ENCODE measurements around the gene MYO10. TPM values are rescaled to one million over a fixed set of nuclear protein-coding genes. Genes with fewer than 3 reads are reported as not detected.
"Not testable (repeated sequence)": the region's sequence is repeated elsewhere in the genome, so short reads cannot be mapped to it uniquely, and the experiment has no call there.

The MYO10 gene
- total RNA-seq, 1 experiment from 2014 or later: 30.2 TPM

DNA sequence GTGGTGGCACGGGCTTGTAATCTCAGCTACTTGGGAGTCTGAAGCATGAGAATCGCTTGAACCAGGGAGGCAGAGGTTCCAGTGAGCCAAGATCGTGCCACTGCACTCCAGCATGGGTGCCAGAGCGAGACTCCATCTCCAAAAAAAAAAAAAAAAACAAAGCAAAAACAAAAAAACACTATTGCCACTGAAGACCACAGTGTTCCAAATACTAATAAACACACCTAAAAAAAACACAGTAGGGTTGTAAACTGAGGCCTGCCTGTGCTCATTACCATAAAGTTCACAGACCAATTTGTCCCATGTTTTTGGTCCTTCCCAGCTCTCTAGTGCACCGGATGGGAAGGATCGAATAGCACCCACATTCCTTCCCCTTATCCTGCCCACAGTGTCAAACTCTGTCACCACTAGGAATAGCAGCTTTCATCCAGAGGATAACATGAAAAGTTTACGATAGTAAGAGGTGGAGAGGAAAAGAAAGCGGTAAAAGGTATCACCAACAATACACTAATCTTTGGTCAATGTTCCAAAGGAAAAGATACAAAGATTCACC lies 49.2 kb downstream of the MYO10 start:
- no peak for DNase-seq (ENCODE audit: low read depth)

DNA sequence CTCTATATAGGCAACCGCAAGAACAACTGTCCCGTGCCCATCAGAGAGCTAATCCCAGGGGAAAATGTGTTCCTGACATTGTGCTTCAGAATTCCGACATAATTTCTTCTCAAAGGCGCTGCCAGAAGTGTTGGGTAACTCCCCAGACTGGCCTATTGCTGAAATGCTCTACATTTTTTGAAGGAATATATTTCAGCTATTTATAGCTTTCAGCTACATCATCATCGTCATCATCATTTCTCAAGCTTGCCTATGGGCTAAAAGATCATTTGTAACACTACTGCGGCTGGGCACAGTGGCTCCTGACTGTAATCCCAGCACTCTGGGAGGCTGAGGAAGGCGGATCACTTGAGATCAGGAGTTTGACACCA lies 49.7 kb downstream of the MYO10 start:
- no peak for DNase-seq (ENCODE audit: low read depth)

DNA sequence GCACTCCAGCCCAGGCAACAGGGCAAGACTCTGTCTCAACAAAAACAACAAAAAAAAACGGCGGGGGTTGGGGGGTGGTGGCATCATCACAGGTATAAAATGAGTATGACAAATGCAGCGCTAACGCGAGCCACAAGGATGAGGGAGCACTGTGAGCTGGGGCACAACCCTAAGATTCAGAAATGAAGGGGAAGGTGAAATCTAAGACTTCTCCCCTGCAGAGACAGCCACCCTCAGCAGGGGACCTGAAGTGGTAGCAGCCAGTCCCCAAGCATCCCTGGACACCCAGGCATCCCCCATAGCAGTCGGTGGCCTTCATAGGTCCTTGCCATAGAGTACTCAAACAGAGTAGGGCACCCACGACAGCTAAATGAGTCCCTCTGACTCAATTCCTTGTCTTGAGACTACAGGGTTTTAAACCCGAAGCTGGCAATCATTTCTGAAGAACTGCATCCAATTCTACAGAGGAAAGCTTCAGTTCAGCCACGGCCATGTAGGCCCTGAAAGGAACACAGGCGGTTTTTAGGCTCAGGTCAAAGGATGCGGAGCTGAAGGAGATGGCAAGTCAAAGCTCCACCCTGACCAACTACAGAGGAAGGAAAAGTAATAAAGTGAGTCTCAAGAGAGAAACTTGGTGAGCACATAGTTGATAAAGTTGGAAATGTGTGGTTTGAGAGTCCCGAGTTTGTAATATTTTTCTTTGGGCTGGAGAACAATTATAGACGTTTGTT lies 50.3 kb downstream of the MYO10 start:
- no peak for DNase-seq (ENCODE audit: low read depth)

DNA sequence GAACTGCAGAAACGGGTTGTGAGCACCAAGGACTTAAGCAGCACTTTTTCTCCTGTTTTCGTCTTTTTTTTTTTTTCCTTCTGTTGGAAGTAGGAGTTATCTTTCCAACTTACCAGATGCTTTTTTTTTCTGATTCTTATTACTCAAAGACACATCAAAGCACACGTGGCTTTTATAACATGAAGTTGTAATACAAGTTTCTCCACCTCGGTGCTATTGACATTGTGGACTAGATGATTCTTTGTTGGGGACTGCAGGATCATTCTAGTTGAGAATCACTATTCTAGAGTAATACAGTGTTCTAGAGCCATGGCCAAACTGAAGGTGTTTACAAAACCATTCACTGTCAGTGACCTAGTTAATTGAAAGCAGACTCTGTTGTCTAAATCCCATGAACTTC lies 51.5 kb downstream of the MYO10 start:
- DNase-seq (ENCODE audit: low read depth): no peak

DNA sequence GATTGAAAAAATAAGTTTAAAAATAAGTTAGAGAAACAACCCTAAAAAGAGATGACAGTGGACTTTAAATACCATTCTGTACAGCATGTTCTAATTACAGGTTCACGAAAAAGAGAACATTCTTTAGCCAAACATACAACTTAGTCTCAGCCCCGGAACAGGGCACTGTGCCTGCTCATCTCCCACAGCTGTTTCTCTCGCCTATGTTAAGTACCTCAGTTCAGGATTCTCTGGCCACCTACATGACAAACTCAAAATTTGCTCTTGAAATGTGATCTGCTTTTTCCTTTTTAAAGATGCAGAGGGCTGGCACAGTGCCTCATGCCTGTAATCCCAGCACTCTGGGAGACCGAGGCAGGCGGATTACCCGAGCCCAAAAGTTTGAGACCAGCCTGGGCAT lies 52.3 kb downstream of the MYO10 start:
- no peak for DNase-seq (ENCODE audit: low read depth)

DNA sequence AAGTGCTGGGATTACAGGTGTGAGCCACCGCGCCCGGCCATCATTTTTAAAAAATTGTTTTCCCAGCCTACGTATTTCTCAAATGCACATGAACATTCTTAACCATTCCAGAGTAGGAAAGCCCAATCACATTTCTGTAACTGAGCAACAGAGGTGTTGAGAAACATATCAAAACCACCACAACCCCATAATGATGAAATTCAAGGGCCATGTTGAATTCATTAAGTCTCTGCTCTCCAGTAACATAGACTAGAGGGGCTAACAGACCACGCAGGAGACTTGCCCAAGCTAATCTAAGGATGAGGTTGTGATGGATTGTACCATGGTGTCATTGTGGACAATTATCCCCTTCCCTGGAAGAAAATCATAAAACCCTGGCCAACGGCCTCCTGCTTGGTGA lies 52.9 kb downstream of the MYO10 start:
- no peak for DNase-seq (ENCODE audit: low read depth)

DNA sequence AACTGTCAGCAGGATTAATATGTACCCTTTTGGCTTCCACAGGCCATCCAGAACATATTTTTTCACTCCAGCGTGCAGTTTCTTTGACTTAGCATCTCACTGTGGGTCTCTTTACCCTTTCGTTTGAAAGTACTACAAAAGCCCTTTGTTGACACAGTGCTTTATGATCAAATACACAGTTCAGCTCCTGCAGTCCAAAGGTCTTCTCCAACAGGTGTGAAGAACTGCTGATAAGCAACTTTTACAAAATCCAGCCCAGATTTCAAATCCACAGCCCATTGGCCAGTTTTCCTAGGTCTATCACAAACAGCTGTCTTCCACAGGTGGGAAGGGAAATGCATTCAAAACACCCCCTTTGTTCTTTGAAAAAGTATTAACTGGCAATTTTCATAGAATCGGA lies 54.8 kb downstream of the MYO10 start:
- DNase-seq (ENCODE audit: low read depth): no peak

DNA sequence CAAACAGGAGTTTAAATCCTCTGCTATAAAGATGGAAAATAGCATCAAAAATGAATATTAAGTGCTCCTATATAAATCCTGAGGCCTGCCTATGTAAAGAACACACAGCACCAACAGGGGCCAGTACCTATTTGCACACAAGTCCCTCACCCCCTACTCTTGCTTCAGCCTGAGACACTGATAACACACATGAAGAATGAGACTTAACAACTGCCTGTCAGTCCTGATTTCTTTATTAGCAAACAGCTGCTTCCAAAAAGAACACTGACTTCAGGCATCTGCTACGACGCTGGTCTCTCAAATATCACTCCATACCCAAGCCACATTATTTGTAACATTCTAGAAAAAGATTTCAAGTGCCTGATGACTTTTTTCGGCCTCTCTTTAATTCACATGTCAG lies 55.5 kb downstream of the MYO10 start:
- no peak for DNase-seq (ENCODE audit: low read depth)

DNA sequence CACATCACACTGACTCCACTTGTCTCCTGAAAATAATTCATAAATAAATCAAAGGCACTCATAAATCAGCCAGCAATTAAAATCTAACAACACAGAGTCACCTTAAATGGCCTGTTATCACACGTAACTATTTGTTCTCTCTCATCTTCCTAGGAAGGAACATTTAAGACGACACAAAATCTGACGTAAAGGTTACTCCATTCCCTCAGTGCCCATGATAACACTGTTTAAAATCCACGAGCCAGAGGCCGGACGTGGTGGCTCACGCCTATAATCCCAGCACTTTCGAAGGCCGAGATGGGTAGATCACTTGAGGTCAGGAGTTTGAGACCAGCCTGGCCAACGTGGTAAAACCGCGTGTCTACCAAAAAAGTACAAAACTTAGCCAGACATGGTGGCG lies 56.4 kb downstream of the MYO10 start:
- DNase-seq (ENCODE audit: low read depth): no peak

DNA sequence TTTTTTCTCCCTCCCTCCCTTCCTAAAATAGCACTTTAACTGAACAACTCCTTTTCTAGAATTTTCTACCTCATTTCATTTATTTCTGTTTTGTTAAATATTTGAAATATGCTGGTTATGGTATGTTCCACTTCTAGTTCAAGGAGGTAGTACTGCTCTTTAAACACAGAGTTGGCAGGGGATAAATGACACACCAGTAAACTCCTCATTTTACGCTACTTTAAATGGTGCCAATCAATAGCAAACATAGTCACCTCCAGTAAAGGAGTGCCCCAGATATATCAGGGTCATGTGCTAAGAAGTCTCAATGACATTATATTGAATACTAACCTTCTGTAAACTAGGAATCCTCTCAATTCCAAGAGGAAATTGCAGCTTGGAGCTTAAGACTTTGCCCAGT lies 56.9 kb downstream of the MYO10 start:
- DNase-seq (ENCODE audit: low read depth): no peak

DNA sequence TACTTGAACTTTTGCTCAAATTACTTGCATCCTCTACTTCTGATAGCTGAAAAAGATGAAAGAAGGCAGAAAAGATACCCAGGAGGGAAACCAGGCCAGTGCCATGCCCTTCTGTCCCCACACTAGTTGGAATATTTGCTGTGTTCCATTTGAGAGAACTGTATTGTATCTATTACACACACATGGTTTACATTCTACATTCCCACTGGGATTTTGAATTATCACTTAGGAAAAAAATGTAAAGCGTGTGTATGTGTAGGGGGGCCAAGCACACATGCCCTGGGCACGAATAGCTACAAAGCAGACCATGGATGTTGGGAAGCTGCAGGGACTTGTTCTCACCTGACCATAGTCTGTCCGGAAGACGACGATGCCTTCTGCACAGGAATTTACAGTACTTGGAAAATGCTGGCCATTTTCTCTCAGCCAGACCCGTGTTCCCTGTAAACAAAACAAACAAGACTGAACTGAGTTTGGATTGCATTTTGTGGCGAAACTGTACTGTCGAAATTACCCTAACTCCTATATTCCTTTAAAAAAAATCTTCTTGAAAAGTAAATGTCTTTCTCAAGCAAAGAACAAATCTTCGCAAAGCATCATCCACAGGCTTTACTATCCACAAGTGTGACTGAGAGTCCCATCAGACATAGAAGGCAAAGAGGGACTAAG lies 58.7 kb downstream of the MYO10 start:
- no peak for DNase-seq (ENCODE audit: low read depth)

DNA sequence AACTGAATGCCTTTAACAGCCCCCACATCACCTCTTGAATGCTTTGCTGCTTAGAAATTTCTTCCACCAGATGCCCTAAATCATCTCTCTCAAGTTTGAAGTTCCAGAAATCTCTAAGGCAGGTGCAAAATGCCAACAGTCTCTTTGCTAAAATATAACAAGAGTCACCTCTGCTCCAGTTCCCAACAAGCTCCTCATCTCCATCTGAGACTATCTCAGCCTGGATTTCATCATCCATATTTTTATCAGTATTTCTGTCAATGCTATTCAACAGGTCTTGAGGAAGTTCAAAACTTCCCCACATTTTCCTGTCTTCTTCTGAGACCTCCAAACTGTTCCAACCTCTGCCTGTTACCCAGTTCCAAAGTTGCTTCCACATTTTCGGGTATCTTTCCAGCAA lies 61.7 kb downstream of the MYO10 start:
- not testable (repeated sequence) for DNase-seq (ENCODE audit: low read depth)

DNA sequence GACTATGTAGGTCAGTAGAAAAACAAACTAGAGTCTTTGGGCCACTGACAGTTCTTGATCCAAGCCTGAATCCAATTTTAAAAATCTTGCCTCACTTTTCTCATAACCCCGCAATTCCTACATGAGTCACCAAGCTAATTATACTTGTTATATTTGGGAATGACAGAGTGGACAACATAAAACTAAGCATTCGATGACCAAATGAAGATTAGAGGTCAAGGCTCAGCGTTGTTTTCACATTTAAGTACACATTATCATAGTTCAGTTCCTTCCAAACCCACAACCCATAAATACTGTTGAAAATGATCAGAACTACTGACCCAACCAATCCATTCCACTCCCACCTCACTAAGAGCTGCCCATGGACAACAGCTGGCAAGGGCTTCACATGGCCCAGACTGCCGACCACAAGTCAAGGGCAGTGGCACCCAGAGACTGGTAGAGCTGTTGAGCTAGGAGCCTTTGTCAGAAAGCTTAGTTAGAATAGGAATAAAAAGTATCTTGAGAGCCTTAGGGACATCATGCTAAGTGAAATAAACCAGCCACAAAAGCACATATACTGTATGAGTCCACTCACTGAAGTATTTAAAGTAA lies 64.2 kb downstream of the MYO10 start:
- DNase-seq (ENCODE audit: low read depth): peak; percentile 92

DNA sequence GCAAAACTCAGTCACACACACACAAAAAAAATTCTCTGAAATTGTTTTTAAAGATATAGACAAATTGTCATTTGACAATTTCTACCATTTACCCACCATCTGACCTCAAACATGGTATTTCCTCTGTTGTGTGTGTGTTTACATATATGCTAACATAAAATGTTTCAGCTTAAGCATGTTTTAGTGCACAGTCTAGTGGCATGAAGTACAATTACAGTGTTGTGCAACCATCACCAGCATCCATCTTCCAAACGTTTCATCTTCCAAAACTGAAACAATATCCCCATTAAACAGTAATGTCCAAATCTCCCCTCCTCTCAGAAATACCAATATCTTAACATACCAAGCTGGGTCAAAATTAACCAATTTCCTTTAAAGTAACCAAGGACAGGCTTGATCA lies 65.2 kb downstream of the MYO10 start:
- DNase-seq (ENCODE audit: low read depth): no peak

DNA sequence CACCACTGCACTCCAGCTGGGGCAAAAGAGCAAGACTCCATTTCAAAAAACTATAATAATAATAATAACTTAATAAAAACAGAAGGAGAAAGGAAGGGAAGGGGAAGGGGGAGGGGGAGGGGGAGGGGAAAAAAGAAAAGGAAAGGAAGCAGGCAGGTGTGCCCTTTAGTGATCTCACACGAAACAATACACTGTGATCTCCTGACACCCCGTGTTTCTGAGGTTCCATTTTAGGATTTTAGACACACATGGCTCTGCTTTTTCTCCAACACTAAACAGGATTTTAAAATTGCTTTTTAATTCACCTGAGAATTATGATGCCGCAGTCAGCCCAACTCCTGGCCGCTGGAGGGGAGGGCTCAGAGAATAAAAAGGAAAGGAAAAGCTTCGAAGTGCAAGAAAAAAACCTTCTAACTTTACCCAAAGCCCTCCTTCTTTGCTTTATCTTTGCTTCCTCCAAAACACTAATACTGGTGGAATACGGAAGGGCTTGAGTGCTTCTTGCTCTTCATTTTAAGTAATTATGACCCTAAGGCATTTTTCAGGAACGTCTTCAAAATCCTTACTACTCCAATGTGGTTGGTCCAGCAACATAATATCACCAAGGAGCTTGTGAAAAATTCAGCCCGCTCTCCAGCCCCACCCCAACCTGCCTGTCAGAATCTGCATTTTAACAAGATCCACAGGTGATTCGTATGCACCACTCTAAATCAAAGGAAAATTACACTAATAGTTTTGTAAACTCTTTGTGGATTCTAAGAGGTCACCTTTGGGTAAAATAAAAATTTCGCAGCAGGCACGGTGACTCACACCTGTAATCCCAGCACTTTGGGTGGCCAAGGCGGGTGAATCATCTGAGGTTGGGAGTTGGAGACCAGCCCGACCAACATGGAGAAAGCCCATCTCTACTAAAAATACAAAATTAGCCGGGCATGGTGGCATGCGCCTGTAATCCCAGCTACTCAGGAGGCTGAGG lies 66.0 kb downstream of the MYO10 start:
- peak; percentile 94 for DNase-seq (ENCODE audit: low read depth)

DNA sequence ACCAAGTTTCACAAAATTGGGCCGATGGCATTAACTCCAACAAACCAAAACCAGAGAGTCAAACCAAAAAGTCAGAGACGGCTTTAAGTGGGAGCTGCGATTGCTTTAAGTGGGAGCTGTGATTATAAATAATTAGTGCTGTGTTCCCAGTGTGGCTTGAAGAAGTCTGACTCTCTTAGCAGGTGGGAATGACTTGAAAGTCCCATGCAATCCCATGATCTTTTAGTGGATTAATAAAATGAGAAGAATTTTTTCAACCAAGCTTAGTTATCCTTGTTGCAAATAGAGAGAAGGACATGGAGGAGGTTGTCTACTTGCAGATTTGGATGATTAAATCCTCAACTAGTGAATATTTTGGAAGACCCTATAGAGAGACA lies 68.5 kb downstream of the MYO10 start:
- DNase-seq (ENCODE audit: low read depth): no peak

DNA sequence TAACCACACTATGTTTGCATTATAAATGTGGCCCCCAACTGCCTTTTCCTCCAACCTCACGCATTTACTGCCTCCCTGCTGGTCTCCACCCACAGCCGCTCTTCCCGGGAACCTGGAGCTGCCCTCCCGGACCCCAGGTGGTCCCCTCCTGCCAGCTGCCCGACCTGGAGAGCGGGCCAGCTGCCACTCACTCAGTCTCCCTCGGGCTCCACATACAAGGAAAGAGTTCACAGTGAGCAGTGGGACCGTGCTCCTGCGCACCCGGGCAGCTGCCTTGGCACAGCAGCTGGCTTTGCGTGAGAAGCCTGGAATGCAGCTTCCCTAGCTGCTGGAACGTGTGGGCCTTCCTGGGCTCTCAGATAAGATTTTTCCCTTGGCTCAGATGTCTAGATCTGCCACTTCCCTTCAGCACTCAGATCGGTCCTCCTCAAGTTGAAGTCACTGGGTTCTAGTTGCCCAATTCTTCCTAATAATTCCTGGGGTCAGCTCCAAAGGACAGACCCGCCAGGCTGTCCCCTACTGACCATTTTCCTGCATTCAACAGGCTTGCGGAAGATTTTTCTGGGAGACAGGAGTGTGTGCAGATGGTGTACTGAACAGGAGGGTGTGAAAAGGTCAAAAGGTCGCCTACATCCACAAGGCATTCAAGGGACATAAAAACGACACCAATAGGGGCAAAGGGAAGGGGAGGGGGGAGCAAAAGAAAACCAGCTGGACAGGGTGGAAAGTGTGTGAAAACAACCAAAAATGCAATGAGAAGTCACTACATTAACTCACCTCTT lies 69.1 kb downstream of the MYO10 start:
- no peak for DNase-seq (ENCODE audit: low read depth)

DNA sequence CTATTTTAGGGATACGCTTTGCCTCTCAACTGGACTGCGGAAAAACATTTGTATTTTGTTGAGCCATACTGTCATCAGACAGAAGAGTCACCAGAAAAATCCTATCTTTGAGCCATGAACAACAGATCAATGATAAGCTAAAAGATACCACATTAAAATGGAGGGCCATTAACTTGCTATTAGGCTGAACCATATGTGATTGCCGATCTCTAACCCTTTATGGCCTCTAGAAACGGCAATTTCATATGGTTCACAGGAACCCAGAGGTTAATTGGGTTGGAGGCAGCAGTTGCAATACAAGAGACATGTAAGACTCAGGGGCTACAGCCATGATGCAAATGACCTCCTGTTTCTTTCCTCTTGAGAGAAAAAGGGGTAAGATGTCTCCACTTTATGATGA lies 69.8 kb downstream of the MYO10 start:
- no peak for DNase-seq (ENCODE audit: low read depth)

DNA sequence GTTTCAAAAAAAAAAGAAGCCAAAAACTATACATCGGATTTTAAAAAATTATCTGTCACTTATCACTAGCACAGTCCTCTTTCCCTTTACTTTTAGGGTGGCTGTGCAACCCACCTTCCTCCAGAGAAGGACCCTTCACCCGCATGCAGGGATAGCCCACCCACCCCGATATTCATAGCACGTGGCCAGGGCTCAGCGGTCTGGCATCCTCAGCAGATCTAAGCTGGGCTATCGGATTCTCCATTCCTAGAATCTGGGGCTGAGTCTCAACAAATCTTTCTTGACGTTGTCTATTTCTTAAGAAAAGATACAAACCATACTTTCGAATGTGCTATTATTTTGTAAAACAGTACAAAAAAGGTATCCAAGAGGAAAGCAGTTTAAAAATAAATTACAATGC lies 70.9 kb downstream of the MYO10 start:
- no peak for DNase-seq (ENCODE audit: low read depth)

DNA sequence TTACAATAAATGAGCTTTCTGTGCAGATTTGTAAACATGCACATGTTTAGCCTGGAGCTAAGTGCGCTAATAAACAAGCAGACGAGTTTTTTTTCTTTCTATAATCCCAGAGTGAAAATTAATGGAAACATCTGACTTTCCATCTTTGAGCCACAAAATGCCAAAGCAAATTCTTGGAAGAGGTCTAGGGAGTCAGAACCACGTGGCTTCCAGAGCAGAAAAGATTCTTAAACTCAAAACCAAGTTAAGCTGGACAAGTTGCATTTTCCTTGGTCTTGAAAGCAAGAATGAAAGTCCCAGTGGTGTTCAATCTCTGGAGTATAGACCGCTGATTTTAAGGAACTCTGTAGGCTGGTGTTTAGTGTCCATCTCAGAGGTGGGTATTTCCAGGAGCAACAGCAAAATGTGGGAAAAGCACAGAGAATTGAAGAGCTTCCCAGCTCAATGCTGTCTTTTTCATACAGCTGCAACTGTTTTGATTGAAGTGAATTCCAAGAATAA lies 71.4 kb downstream of the MYO10 start:
- DNase-seq (ENCODE audit: low read depth): no peak

DNA sequence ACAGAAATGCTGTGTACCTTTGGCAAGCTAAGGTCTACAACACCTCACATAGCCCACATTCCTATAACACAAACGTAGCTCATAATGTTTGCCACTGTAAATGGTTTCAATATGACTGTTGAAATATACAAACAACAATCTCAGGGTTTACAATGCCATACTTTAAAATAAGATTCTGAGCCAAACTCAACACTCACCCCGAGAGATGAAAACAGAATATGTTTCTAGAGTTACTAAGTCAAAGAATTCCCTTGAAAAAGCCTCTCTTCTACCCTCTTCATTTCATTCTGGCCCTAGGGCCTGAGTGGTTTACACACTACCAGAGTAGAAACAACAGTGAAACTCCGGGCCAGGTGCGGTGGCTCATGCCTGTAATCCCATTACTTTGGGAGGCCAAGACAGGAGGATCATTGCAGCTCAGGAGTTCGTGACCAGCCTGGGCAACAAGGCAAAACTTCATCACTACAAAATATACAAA lies 72.6 kb downstream of the MYO10 start:
- DNase-seq (ENCODE audit: low read depth): no peak
